ENCODE measurements around the gene GGCX.
"Not testable (repeated sequence)": the region's sequence is repeated elsewhere in the genome, so short reads cannot be mapped to it uniquely, and the experiment has no call there.

The GGCX gene

DNA sequence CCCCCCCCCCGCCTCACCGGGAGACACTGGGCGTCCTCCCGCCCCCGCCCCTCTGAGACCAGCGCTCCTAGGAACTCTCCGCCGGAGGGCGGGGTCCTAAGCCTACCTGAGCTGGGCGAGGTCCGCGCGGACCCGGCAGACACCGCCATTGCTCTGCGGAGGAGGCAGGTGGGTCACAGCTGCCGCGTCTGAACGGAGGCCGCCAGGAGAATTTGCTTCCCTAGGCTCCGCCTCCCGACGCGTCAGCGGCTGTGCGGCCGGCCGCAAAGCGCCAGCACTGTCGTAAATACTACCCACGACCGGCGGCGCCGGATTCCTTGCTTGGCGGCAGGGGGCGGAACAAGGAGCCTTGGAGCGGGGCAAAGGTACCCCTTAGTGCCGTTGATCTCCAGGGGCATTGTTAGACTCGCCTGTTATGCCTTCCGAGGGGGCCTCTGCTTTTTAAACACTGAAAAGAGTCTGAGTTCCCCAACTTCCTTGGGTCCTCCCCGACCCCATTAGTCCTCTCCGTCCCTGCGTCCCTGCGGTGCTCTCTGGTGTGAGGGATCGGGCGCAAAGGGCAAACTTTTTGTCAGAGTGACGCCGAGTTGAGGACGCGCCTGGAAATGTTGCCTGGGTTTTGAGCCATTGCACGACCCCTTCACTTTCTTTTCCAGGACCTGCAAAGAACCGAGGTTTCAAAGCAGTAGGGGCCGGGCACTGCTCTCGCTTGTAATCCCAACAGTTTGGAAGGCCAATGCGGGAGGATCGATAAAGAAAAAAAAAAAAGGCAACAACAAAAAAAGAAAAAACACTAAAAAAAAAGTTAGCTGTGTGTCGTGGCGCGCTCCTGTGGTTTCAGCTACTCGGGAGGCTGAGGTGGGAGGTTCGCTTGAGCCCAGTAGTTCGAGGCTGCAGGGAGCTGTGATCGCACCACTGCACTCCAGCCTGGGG is at the start of gene GGCX:
GGCX (minus strand) TSS at position 214 of the 933 bp plus-strand sequence; CDS start at position 149, 65 bp downstream.
- peak; percentile 95 for DNase-seq

DNA sequence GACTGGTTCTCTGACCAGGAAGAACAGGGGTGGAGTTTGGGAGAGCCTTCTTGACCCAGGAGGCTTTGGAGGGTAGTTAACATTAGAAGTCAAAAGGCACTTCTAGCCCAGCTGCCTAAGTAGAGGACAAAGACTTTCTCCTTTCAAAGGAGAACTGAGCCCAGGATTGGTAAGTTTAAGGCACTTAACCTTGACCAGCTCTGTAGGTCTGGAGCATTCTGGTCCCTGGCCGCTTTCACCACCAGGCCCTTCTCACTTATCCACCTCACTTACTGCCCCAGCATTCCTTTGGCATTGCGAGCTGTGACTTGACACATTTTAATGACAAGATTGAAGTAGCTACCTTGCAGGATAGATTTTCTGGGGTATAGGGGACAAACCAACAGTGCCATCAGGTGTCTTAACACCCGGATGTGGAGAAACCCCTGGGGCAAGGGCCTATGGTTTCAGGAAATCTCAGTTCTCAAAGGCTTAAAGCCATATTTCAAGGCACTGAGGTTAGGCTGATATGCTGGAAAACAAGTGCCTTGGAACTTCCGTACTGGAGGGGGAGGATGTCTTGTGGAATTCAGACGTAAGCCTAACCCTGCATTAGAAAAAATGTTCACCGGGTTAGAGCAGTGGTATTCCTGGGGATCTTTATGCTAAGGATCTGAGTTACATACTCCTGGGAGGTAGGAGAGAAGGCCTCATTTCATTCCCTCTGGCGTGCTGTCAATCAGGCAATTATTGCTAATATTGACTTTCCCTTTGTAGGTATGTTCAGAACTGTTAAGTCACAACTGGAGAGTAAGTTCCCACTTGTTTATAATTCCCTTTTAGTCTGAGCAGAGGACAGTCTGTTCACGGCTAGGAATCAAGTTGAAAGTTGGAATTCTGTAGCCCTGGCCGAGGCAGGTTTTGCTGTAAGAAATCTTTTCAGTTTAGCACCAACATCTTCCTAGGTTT is 46.2 kb upstream of the GGCX start:
- DNase-seq = no peak

DNA sequence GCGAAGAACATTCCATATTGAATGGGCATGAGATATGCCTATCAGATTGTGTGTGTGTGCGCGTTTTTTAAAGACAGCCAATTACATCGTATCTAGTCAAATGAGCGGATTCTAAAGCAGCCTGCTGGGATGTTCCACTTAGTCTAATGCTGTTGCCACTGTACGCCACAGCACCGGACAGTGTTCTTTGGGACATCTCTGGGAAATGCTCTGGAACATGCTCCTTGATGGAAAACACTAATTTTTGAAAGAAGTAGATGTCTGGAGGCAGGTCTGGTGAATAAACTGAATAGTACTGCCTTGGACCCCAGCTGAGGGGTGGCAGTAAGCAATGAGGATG is 44.8 kb upstream of the GGCX start:
- no peak for DNase-seq

DNA sequence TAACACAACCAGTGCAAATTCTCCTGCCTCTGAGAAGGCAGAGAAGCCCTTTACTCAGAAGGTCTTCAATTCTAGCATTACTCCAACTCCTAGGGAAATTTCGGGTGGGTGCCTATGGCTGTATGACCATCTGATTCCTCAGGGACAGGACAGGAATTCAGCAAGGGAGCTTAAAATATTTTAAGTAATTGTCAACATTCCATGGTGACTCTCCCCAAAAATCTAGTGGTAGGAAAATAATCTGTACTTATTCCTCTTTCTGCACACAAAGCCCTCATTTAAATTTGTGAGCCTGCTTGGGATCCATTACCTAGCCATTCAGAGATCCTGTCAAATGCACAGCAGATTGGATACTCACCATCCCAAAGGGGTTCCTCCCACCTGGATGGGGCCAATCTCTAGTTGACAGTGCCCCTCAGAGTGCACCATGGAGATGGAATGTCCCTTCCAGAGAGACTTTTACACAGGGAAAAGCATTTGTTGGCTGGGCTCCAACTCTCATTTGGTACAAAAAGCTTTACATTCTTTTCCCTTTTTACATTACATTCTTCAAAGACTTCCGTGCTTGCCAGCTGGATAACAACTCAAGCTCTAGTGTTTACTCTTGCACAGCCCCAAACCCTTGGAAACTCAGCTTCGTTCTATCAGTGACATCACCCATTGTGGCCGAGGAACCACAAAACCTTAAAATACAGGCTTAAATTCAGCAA is 44.3 kb upstream of the GGCX start:
- DNase-seq = no peak

DNA sequence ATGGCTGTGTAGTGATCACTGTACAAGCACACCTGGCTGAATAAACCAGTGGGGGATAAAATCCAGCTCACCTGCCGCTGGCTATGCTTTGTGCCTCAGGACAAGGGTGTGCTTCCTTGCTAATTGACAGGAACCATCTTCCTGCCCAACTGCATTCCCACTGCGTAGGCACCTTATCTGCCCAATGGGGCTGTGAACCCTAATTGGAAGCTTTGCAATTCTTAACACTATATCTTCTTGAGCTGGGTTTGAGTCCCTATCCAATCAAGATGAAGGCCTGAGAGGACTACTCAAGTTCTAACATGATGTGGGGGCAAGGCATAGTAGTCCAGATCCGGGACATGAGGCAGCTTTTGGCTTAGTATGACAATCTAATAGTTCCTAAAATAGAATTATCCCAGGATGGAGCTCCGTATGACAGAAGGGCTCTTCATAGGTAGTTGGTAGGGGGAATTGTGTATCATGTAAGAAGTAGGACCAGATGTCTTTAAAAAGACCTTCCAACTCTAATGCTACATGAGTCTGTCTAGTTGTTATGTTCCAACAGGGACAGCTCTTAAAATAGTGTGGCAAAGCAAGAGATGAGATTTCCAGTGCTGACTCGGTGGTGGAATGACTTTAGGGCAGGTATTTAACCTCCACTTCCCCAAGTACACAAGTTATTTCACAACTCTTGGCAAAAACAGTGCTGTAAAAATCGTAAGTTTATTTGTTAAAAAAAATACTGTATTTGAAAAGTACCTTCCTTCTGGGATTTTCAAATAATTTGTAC is 43.5 kb upstream of the GGCX start:
- no peak for DNase-seq

DNA sequence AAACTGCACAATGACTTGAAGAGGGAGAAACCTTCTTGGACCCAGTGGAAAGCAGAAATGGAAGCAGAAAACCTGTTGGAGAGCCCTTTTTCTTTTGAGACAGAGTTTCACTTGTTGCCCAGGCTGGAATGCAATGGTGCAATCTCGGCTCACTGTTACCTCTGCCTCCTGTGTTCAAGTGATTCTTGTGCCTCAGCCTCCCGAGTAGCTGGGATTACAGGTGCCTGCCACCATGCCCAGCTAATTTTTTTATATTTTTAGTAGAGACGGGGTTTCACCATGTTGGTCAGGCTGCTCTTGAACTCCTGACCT is 42.8 kb upstream of the GGCX start:
- not testable (repeated sequence) for DNase-seq

DNA sequence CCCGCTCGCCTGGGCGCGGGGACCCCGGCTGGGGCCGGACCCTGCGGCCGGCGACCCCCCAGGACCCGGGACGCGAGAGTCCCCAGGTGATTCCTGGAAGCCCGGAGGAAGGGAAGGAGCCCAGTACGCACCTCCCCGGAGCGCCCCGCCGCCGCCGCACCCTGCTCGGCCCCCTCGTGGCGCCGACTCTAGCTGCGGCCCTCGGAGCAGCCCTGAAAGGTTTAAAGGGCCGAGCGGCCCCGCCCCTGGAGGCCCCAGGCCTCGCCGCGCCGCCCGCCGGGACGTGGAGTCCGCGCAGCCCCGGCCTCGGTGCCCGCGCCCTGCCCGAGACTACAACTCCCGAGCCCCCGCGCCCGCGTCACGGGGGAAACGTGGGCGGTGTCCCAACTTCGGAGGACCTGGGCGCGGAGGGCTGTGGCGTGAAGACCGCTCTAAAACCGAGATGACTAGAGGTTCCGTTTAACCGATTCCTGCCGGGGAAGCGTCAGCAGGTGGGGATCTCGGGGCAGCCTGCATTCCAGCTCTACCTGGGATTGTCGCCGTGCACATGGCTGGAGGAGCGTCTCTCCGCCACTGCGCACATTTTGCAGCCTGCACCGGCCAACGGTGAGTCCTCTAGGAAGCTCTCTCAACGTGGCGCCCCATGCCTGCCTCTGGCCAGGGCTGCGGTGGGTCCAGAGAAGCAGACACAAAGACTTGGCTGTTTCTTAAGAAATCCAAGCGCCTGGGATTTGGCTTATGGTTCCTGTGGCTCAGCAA is 41.4 kb upstream of the GGCX start, which contains the start of gene TMEM150A:
TMEM150A (minus strand) TSS at position 223 of the 759 bp plus-strand sequence. CDS start 750 bp downstream, outside the sequence.
- DNase-seq = peak; percentile 89

DNA sequence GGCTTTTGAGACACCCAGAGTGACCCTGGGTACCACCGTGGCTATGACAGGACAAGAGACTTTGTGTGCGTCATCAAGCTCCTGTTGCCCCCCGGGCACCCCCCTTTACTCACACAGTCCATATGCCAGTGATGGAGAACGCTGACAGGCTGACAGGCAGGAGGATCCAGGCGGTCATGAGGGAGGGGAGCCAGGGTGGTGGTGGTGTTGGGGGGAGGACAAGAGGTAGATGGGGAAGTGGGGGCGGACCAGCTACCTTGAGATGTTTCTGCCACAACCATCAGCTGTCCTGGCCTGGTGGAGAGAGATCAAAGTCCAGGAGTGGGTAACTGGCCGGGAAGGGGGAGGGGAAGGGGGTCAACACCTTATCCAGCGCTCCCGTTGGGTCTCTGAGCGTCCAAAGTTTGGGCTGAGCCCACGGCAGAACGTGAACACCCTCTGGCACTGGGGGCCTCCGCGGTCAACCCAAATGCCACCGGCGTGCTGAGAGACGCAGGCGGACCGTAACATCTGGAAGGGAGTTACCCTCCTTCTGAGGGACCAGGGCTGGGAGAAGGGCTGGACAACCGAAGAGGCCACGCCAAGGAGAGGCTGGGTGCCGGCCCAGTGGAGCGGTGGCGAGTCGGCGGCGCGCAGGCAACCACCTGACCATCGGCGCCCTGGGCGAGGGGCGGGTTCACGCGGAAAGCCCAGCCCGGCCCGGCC is 40.6 kb upstream of the GGCX start:
- DNase-seq = no peak

DNA sequence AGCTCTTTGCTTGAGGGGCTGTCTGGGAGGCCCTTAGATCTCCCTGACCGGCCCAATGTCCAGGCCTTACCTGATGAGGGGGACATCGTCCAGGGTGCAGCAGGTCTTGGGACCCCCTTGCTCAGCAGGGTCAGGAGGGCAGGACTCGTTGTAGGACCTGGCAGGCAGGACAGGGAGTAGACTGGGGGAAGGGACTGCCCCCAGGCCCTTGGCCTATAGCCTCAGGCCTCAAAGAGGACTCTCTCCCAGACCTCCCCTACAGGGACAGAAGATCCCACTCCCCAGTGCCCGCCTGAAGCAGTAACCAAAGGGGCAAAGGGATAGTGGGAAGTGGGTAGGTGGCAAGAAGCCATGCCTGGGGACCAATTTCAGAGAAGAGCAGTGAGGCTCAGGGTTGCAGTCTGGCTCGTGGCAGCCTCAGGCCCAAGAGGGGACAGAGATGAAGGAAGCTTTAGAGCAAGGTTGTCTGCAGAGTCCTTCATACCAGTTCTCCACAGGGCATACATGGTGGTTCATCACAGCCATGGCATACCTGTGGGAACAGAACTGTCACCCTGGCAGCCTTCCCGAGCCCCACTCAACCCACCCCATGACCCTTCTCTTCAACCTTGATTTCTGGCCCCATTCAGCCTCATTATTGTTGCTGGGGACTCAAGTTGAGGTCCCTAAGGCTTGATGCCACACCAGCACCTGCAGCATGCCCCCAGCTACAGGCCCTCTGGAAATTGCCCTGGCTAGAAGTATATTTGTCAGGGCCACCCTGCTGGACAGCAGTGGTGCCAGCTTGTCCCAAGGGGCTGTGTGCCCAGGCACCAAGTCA is 39.9 kb upstream of the GGCX start:
- DNase-seq = no peak

DNA sequence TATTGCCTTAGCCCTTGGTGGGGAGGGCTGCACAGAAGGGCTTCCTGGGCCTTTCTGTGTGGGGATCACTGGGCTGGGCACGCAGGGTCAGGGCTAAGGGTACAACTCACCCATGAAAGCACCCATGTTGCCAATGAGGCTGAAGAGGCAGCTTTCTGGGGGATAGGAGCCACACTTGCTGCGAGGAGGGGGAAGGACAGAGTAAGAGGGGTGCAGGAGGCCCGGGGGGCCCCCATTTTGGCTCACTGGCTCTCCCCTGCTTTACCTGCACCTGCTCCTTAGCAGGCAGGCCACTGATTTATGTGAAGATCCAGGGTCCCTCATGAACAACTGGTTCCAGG is 38.9 kb upstream of the GGCX start:
- no peak for DNase-seq

DNA sequence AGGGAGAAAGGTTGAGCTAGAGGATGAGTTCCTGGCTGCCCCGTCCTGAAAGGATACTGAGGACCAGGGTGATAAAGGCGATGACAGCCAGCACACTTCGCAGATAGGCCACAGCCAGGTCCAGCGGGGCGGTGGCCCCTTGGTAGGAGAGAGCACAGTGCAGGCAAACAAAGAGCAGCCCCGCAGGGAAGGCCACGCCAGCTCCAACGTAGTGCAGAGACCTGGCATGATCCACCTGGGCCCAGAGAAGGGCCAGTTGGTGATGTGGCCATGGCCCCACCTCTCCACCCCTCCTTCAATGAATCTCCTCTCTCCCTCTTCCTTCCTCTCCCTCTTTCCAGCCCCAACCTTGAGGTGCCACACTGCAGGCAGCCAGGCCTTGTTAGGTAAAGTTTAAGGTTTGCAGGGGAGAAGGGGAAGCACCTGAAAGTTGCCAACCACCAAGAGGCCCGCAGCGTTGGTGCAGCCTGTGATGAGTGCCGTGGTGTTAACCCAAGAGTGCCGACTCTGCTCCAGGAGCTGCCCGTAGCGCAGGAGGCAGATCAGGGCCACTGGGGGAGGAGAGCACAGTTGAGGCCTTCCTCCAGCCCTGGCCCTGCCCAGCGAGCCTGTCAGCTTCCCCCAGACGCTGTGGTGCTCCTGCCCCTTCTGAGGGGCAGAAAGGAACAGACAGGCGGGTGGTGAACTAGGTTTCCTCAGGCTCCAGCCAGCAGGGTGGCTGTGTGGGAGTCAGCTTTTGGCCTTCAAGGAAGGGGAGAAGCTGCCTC is 38.4 kb upstream of the GGCX start:
- DNase-seq = no peak

DNA sequence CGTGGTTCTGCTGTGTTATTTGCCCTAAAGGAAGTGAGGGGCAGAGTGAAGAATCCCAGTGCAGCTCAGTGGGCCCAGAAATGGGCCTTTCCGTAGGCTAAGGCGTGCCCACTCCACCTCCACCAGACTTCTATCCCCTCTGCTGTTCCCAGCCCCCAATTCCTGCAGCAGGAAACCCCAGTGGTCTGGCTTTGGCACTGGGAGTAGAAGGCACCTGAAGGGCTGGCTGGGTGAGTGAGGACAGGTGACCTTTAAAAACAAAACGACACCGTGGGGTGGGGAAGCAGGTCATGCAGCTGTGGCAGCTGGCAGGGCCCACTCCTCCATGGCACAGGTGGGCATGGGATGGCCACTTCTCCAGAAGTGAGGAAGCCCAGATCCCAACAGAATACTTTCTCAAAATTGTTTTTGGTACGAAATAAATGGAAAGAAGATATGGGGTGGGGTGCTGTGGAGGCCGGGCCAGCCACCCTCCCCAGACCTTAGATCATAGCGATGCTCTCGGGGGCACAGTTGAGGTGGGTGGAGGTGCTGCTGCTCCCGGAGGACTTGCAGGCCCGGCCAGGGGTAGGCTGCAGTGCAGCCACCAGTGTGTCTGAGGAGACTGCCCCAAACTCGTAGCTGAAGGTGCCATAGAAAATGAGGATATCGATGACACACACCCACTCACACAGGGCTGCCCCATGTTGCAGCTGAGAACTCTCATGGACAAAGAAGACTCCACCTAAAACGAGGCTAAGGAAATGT is 37.5 kb upstream of the GGCX start:
- DNase-seq = no peak

DNA sequence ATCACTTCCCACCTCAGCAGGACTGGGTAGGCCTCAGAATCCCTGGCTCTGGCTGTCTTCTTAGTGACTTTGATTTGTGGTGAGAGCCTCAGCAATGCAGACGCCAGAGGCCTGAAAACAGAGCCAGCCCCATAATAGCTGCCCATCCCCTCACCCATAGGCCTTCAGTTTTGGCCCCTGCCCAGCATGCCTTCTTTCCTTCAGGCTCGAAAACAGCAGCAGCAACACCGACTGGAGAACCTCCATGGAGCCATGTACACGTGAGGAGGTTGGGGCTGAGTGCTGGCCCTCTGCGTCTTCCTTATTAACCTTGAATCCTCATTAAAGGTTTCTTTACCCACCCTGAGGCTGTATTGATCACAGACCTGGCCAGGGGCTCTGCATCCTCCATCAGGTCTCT is 35.9 kb upstream of the GGCX start:
- no peak for DNase-seq

DNA sequence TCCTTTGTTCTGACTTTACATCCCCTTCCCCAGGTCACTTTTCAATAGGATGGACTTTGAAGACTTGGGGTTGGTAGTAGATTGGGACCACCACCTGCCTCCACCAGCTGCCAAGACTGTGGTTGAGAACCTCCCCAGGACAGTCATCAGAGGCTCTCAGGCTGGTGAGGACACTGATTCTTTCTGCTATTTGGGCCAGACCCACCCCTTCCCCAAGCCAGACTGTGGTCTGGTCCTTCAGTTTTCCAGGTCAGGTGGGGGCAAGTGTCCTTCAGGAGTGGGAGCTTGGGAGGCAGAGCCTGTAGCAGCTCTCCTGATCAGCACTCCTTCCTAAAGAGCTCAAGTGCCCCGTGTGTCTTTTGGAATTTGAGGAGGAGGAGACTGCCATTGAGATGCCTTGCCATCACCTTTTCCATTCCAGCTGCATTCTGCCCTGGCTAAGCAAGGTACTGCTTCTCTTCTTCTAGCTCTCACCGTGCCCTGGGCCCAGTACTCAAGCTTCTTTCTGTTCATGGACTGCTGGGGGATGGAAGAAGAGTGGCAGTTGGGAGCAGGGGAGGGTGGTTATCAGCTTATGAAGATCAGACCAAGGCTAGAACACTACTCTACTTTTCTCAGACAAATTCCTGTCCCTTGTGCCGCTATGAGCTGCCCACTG is 35.3 kb upstream of the GGCX start:
- no peak for DNase-seq

DNA sequence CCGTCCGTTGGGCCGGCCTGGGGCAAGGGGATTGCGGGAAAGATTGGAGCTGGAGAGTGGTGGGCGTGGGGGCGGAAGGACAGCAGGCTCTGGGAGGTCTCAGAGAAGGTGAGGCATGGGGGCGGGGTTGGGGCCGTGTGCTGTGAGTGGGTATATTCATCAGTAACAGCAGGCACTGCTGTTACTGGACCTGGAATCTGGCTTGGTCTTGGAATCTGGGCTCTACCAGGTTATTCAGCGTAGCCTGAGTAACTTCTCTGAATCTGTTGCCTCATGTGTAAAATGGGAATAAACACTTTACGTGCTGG is 34.7 kb upstream of the GGCX start:
- DNase-seq = no peak

DNA sequence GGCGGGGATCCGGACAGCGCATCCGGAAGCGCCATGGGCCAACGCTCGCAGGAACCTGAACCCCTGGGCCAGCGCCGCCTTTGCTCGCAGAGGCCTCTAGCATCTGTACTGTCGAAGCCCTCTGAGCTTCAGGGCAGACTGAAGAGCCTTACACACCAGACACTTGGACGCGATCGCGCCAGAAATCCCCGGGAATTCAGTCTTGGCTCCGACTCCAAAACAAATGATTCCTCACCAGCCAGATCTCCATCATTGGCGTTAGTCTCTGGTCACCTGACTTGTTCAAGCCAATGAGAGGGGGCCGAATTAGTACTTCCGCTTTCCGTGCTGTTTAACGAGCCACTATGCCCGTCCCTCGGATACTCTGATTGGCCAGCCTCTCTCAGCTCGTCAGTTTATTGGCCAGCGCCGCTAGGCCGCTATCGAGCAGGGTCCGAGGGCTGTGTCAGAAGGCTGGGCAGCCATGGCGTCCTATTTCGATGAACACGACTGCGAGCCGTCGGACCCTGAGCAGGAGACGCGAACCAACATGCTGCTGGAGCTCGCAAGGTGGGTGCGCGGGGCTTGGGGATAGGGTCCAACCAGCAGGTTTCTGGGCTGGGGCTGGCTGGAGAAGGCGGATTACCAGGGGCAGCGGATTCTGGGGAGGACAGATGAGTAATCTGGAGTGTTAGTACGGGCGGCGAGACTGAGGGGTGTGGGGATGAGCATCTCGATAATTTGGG is 34.2 kb upstream of the GGCX start, which contains the start of gene RNF181:
RNF181 (plus strand) TSS at position 445 of the 725 bp plus-strand sequence; CDS start at position 464, 19 bp downstream.
- peak; percentile 94 for DNase-seq

DNA sequence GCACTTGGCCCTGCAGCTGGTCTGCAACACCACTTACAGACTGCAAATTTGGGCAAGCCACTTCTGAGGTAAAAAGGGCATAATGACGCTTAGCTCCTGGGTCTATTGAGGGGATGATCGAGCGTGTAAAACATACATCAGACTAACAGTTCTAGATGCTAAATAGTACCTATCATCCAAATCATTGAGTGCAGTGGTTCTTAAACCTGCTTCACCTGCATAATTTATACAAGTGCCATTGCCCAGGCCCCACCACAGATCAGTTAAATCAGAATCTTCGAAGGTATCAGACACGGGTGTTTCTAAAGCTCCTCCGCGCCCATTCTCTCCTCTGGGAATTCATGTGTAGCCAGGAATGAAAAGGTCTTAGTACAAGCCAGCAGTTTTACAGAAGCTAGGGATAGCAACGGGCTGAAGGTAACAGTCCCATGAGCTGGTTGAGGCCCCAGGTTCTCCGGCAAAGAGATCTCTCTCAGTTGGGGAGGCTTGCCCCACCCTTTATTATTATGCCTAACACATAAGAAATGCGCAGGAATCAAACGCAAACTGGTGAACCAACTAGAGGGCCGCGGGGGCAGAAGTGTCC is 33.5 kb upstream of the GGCX start:
- DNase-seq = no peak

All from CD4-positive, alpha-beta T cell treated with Interleukin-15 for 1 hour (primary cell).